ENCODE data around the gene SSH2. TPM values are rescaled to one million over a fixed set of nuclear protein-coding genes. Genes with fewer than 3 reads are reported as not detected.
"Not testable (repeated sequence)": the region's sequence is repeated elsewhere in the genome, so short reads cannot be mapped to it uniquely, and the experiment has no call there.

SSH2 gene
- polyA plus RNA-seq, 3 donors: 7.8 to 16.1 (median 15.1) TPM

- no peak overlapping the region for H3K27ac ChIP-seq (ENCODE audit: low read depth, low read length)
These were observed 262.1 kb downstream of the SSH2 start for GRCh38 chr17:29667969-29668368.

GRCh38 chr17:29665481-29665810 is 264.6 kb downstream of the SSH2 start:
- WGBS, 3 donors: 4 to 33% (median 25%) methylated on average over 1 of the region's 1 CpG
- H3K27ac ChIP-seq (ENCODE audit: low read depth, low read length): no peak overlapping the region

- WGBS, 3 donors: 42 to 74% (median 72%) methylated on average over 2 of the region's 2 CpGs
- H3K27ac ChIP-seq (ENCODE audit: low read depth, low read length): no peak overlapping the region
These were observed 265.1 kb downstream of the SSH2 start for GRCh38 chr17:29664743-29665480.

GRCh38 chr17:29663155-29663554 is 266.9 kb downstream of the SSH2 start:
- no peak overlapping the region for H3K27ac ChIP-seq (ENCODE audit: low read depth, low read length)
- 22 to 48% (median 35%) methylated on average over 1 of the region's 1 CpG for WGBS, 3 donors

GRCh38 chr17:29661213-29661612 is 268.8 kb downstream of the SSH2 start:
- H3K27ac ChIP-seq (ENCODE audit: low read depth, low read length): no peak overlapping the region

GRCh38 chr17:29659155-29659554 is 270.9 kb downstream of the SSH2 start:
- 70 to 87% (median 71%) methylated on average over 2 of the region's 2 CpGs for WGBS, 3 donors
- no peak overlapping the region for H3K27ac ChIP-seq (ENCODE audit: low read depth, low read length)

More at GRCh38 chr17:29661213-29661612, 268.8 kb downstream of the SSH2 start:
- WGBS, 3 donors: 39 to 79% (median 78%) methylated on average over 2 of the region's 2 CpGs

- 94 to 95% (median 94%) methylated on average over 6 of the region's 6 CpGs for whole genome bisulfite sequencing, 3 donors
- H3K27ac ChIP-seq (ENCODE audit: low read depth, low read length): no peak overlapping the region
These were observed 274.7 kb downstream of the SSH2 start for GRCh38 chr17:29655323-29655722.

GRCh38 chr17:29653995-29654714 is 275.9 kb downstream of the SSH2 start:
- H3K27ac ChIP-seq (ENCODE audit: low read depth, low read length): no peak overlapping the region
- WGBS, 3 donors: 47 to 73% (median 57%) methylated on average over 1 of the region's 1 CpG

GRCh38 chr17:29652976-29653375 is 277.1 kb downstream of the SSH2 start:
- H3K27ac ChIP-seq (ENCODE audit: low read depth, low read length): no peak overlapping the region

- WGBS, 3 donors: 88 to 96% (median 94%) methylated on average over 7 of the region's 7 CpGs
- not testable (repeated sequence) for H3K27ac ChIP-seq (ENCODE audit: low read depth, low read length)
These were observed 278.1 kb downstream of the SSH2 start for GRCh38 chr17:29651913-29652312.

GRCh38 chr17:29650396-29650795 is 279.6 kb downstream of the SSH2 start:
- H3K27ac ChIP-seq (ENCODE audit: low read depth, low read length): no peak overlapping the region
- WGBS, 3 donors: 89 to 90% (median 89%) methylated on average over 4 of the region's 4 CpGs

GRCh38 chr17:29649359-29649758 is 280.7 kb downstream of the SSH2 start:
- WGBS, 3 donors: 92 to 95% (median 93%) methylated on average over 5 of the region's 5 CpGs
- no peak overlapping the region for H3K27ac ChIP-seq (ENCODE audit: low read depth, low read length)

- no peak overlapping the region for H3K27ac ChIP-seq (ENCODE audit: low read depth, low read length)
- 90 to 94% (median 92%) methylated on average over 5 of the region's 5 CpGs for WGBS, 3 donors
These were observed 282.0 kb downstream of the SSH2 start for GRCh38 chr17:29648005-29648404.

GRCh38 chr17:29645515-29646051 is 284.4 kb downstream of the SSH2 start:
- H3K27ac ChIP-seq (ENCODE audit: low read depth, low read length): peak overlapping the region; percentile 40
- 21 to 68% (median 28%) methylated on average over 5 of the region's 5 CpGs for WGBS, 3 donors

- WGBS, 3 donors: 86 to 92% (median 88%) methylated on average over 1 of the region's 1 CpG
- no peak overlapping the region for H3K27ac ChIP-seq (ENCODE audit: low read depth, low read length)
These were observed 286.2 kb downstream of the SSH2 start for GRCh38 chr17:29643817-29644160.

- WGBS, 3 donors: 63 to 90% (median 68%) methylated on average over 2 of the region's 2 CpGs
- no peak overlapping the region for H3K27ac ChIP-seq (ENCODE audit: low read depth, low read length)
These were observed 287.8 kb downstream of the SSH2 start for GRCh38 chr17:29642171-29642611.

GRCh38 chr17:29640981-29641642 is 288.9 kb downstream of the SSH2 start:
- 50 to 86% (median 57%) methylated on average over 7 of the region's 7 CpGs for WGBS, 3 donors
- no peak overlapping the region for H3K27ac ChIP-seq (ENCODE audit: low read depth, low read length)

GRCh38 chr17:29640413-29640812 is 289.6 kb downstream of the SSH2 start:
- WGBS, 3 donors: 12 to 58% (median 16%) methylated on average over 2 of the region's 2 CpGs
- H3K27ac ChIP-seq (ENCODE audit: low read depth, low read length): no peak overlapping the region

GRCh38 chr17:29633886-29634285 is 296.1 kb downstream of the SSH2 start:
- no peak overlapping the region for H3K27ac ChIP-seq (ENCODE audit: low read depth, low read length)
- WGBS, 3 donors: 92 to 100% (median 93%) methylated on average over 3 of the region's 3 CpGs
